ENCODE data around the gene AEBP1. TPM values are rescaled to one million over a fixed set of nuclear protein-coding genes. Genes with fewer than 3 reads are reported as not detected.
A peak's percentile ranks its signal among the peaks of the same experiment; 100 is the strongest.

Gene AEBP1
- polyA plus RNA-seq, 1 donor: 72.1 TPM

GRCh38 chr7:44086627-44087026, 17.5 kb upstream of the AEBP1 start:
- DNase-seq: no peak

GRCh38 chr7:44087911-44088838, 16.0 kb upstream of the AEBP1 start:
- DNase-seq: no peak

GRCh38 chr7:44093102-44093641, 11.0 kb upstream of the AEBP1 start:
- DNase-seq: no peak

- no peak for DNase-seq
Measured at GRCh38 chr7:44094365-44094764, 9.8 kb upstream of the AEBP1 start.

- no peak for DNase-seq
Measured at GRCh38 chr7:44094883-44095592, 9.1 kb upstream of the AEBP1 start.

- DNase-seq: no peak
Measured at GRCh38 chr7:44095781-44096180, 8.4 kb upstream of the AEBP1 start.

GRCh38 chr7:44096326-44096881, 7.7 kb upstream of the AEBP1 start:
- no peak for DNase-seq

GRCh38 chr7:44097064-44097932, 6.8 kb upstream of the AEBP1 start:
- no peak for DNase-seq

- no peak for DNase-seq
Measured at GRCh38 chr7:44098092-44099068, 5.8 kb upstream of the AEBP1 start.

- DNase-seq: no peak
Measured at GRCh38 chr7:44099669-44100068, 4.5 kb upstream of the AEBP1 start.

GRCh38 chr7:44100458-44101302, 3.5 kb upstream of the AEBP1 start:
- peak; percentile 68 for DNase-seq

GRCh38 chr7:44101303-44101965, 2.7 kb upstream of the AEBP1 start:
- no peak for DNase-seq

- DNase-seq: no peak
Measured at GRCh38 chr7:44101966-44102845, 1.9 kb upstream of the AEBP1 start.

- DNase-seq: no peak
Measured at GRCh38 chr7:44102846-44103565, 1.1 kb upstream of the AEBP1 start.

GRCh38 chr7:44103566-44103922, 601 bp upstream of the AEBP1 start:
- DNase-seq: no peak

- DNase-seq: no peak
Measured at GRCh38 chr7:44104860-44105771, 971 bp downstream of the AEBP1 start.

GRCh38 chr7:44105832-44106231, 1.7 kb downstream of the AEBP1 start:
- no peak for DNase-seq

All from hindlimb muscle (tissue), 1 donor.